ENCODE data around the gene PRICKLE1.
A peak's percentile ranks its signal among the peaks of the same experiment; 100 is the strongest.

PRICKLE1 gene

DNA sequence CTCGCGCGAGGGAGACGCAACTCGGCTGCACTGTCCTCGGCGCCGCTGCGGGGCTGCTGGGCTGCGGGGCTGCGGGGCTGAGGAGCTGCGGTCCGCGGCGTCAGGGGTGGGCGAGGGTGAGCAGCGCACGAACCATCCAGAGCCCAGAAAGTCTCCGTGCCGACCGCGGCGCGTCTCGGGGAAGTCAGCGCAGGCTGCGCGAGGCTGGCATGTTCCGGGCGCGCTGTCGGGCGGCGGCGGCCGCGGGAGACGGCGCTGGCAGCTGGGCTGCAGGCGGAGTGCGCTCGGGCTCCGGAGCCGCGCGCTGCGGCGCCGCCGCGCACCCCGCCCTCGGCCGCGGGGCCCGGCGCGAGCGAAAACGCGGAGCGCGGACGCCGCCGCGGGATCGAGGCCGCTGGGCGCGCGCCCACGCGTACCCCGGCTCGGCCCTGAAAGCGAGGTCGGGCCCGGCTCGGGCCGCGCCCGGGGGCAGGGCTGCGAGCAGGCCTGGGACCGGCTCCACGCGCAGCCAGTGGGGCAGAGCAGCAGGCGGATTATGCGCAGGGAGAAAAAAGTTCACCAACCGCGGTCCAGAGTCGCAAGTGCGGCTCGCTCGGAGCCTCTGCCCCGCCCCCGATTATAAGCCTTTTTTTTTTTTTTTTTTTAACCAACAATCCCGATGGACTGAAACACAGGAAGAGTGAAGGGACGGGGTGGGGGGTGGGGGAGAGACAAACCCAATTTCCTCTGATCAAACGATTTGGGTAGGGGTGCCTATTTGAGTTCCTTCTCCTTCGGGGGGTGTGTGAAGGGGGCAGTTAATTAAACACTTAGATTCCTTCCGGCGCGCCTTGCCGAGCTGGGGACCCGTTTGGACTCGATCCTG, at the start of gene PRICKLE1:
TSS of gene PRICKLE1 (minus strand) at position 282 of the 865 bp plus-strand sequence. CDS start 117,230 bp downstream, outside the sequence.
- peak; percentile 31 for DNase-seq
- in situ Hi-C loops (cut with MboI; ENCODE audit: low pct_unique_long_range_greater_than_20kb, low sequenced_read_pairs) = no loop called here

DNA sequence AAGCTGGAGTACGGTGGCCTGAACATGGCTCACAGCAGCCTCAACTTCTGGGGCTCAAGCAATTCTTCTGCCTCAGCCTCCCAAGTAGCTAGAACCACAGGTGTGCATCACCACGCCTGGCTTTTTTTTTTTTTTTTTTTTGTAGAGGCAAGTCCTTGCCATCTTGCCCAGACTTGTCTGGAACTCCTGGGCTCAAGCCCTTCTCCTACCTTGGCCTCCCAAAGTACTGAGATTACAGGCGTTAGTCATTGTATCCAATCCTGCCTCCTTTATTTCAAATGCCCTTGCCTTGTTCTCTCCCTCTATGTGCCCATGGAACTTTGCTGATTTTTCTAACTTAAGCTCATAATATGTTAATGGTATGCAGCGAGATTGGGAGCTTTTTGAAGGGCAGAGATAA, 49.2 kb upstream of the PRICKLE1 start:
- in situ Hi-C loops (cut with MboI; ENCODE audit: low pct_unique_long_range_greater_than_20kb, low sequenced_read_pairs) = no loop called here
- no peak for DNase-seq

DNA sequence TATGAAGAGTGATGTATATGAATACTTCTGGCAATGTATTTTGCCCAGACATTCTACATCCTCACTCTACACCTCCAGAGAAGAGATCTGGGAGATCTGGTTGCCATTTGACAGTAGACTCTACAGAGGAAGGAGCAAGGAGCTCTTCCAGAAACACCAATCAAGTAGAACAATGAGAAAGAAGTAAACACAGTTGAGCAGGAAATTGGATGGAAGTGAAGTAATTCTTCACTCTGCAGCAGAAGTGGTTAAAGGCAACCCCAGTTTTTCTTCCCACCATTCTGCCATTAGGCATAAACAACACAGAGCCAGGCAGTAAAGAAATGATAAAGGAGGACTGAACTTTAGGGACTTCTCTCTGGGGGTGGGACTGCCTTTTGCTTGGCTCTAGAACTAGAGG, 48.5 kb upstream of the PRICKLE1 start:
- no peak for DNase-seq
- in situ Hi-C loops (cut with MboI; ENCODE audit: low pct_unique_long_range_greater_than_20kb, low sequenced_read_pairs) = no loop called here

GRCh38 chr12:42636993-42637392, 47.4 kb upstream of the PRICKLE1 start:
- in situ Hi-C loops (cut with MboI; ENCODE audit: low pct_unique_long_range_greater_than_20kb, low sequenced_read_pairs) = no loop called here
- no peak for DNase-seq

DNA sequence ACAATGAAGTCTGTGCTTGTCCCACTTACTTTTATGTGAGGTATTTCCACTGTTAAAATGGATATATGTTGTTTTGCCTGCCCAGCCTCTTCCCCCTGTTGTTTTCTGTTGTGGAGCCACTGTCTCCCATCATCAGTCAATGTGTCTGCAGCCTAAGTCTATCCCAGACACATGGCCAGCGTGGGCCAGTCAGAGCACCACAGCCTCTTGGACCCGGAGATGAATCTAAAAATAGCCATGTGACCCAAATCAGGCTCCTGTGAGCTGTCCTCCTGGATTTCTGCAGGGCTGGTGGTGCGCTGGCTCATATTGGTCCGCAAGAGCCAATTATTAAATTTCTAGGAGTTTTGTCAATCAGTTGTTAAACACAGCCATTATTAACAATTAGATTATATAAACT, 44.0 kb upstream of the PRICKLE1 start:
- no peak for DNase-seq
- in situ Hi-C loops (cut with MboI; ENCODE audit: low pct_unique_long_range_greater_than_20kb, low sequenced_read_pairs) = no loop called here

- no peak for DNase-seq
- in situ Hi-C loops (cut with MboI; ENCODE audit: low pct_unique_long_range_greater_than_20kb, low sequenced_read_pairs) = no loop called here
These were observed 42.0 kb upstream of the PRICKLE1 start for GRCh38 chr12:42631513-42631912.

- in situ Hi-C loops (cut with MboI; ENCODE audit: low pct_unique_long_range_greater_than_20kb, low sequenced_read_pairs) = no loop called here
- no peak for DNase-seq
These were observed 40.8 kb upstream of the PRICKLE1 start for GRCh38 chr12:42630314-42630713.

DNA sequence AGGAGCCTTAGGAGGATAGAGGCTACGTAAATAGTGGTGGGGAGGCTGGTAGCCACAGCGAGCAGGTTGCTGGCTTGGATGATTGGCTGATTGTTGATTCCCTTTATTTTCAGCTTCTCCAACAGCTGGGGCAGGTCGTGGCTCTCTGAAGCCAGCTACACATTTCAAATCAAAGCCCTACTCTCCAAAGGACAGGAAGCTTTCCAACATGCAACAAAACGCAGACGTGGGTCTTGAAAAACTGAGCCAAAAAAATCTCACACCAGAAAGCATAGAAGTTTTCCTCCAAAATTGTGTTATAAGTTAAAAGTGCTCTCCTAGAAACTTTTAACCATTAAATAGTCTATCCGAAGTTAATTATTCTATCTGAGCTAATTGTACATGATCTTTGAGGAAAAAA, 37.6 kb upstream of the PRICKLE1 start:
- in situ Hi-C loops (cut with MboI; ENCODE audit: low pct_unique_long_range_greater_than_20kb, low sequenced_read_pairs) = no loop called here
- no peak for DNase-seq

GRCh38 chr12:42625611-42626010, 36.1 kb upstream of the PRICKLE1 start:
- DNase-seq = no peak
- in situ Hi-C loops (cut with MboI; ENCODE audit: low pct_unique_long_range_greater_than_20kb, low sequenced_read_pairs) = no loop called here

DNA sequence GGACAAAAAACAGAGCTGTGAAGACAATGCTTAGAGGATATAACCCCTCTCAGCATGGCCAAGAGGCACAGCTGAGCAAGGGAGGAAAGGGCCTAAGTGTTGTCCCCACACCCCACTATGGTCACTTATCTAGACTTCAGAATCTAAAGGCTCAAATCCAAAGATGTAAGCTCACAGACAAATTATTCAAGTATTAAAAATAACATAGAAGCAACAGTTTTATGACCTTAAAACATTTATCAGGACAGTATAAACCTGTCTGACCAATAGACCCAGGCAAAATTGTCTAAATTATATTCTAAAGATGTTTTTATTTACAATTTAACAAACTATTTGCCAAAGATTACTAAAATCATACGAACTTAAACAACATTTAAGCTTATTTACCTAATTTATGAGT, 28.1 kb upstream of the PRICKLE1 start:
- in situ Hi-C loops (cut with MboI; ENCODE audit: low pct_unique_long_range_greater_than_20kb, low sequenced_read_pairs) = no loop called here
- DNase-seq = no peak

DNA sequence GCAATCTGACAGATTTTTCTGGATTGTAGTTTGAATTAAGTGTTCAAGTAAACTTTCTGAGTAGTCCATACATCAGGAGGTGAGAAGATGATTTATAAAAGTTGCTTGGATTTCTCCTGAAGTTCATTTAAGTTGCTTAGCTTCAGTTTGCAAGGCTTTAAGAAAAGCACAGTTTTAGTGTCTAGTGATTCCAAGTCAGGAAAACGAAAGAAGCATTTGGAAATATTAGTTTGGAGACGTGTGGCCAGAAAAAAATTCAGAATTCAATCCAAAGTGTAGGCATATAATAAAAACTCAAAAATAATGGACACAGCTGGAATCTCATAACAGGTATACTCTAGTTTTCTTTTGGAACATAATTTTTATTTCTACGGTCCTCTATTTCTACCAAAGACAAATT, 25.5 kb upstream of the PRICKLE1 start:
- in situ Hi-C loops (cut with MboI; ENCODE audit: low pct_unique_long_range_greater_than_20kb, low sequenced_read_pairs) = no loop called here
- DNase-seq = no peak

- DNase-seq = no peak
- in situ Hi-C loops (cut with MboI; ENCODE audit: low pct_unique_long_range_greater_than_20kb, low sequenced_read_pairs) = no loop called here
These were observed 22.7 kb upstream of the PRICKLE1 start for GRCh38 chr12:42612231-42612613.

DNA sequence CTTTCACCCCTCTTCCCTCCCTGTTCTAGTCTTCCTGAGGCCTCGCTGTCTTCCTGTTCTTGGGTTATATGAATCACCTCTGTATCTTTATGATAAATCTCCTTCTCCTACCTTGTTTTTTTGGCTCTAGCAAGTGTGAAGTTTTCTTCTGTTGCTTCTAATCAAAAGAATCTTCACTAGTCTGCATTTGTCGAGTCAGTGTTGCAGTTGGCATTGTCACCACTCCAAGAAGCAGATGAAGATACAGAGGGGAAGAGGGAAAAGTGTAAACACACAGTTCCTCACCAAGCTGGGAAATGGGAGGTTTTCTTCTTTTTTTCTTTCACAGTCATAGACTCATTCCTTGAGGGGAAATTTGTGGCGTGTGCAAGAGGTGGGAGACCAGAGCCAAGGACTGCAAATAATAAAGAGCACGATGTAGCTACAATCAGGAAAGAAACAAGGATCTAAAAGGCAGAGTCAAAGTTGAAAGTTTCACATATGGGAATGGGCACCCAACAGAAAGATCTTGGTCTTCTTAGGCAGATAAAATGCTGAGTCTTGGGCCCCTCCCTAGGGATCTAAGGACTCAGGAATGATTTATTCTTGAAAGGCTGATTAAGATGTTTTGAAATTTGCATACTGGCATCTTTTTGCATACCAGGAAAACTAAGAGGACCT, 22.2 kb upstream of the PRICKLE1 start:
- in situ Hi-C loops (cut with MboI; ENCODE audit: low pct_unique_long_range_greater_than_20kb, low sequenced_read_pairs) = no loop called here
- DNase-seq = no peak

- in situ Hi-C loops (cut with MboI; ENCODE audit: low pct_unique_long_range_greater_than_20kb, low sequenced_read_pairs) = no loop called here
- no peak for DNase-seq
These were observed 20.1 kb upstream of the PRICKLE1 start for GRCh38 chr12:42609605-42610004.

DNA sequence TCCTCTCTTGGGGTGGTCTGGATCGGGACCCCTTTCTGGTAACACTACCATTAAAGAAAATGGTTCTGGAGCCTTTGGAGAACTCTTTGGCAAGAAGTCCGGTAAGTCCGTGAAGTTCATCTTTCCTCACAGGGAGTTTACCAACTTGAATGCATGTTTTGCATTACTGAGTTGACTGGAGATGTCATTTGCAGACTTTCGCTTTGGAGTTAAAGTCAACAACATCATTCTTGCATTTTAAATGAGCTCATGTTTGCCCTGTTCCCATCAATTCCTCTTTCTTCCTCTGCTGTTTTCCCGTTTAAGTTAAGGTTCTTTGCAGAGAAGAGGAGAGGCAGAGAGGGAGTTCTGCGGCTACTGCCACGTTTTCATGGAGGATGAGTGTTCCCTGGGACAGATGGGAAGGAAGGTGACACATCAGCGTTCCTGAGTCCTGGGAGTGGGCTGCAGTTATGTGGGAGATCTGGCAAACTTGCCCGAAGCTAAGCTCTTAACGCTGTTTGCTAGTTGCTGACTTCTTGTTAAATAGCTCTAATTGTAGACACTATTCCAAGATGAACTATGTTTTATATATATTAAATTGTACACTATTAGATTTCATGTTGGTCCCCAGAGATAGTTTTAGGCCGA, 18.8 kb upstream of the PRICKLE1 start:
- in situ Hi-C loops (cut with MboI; ENCODE audit: low pct_unique_long_range_greater_than_20kb, low sequenced_read_pairs) = no loop called here
- no peak for DNase-seq

DNA sequence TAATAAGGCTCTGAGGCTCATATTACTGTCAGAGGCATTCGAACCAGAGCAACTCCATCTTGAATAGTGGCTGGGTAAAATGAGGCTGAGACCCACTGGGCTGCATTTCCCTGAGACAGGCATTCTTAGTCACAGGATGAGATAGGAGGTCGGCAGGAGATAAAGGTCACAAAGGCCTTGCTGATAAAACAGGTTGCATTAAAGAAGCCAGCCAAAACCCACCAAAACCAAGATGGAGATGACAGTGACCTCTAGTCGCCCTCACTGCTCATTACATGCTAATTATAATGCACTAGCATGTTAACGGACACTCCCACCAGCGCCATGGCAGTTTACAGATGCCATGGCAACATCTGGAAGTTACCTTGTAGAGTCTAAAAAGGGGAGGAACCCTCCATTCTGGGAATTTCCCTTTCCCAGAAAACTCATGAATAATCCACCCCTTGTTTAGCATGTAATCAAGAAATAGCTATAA, 18.1 kb upstream of the PRICKLE1 start:
- in situ Hi-C loops (cut with MboI; ENCODE audit: low pct_unique_long_range_greater_than_20kb, low sequenced_read_pairs) = no loop called here

DNA sequence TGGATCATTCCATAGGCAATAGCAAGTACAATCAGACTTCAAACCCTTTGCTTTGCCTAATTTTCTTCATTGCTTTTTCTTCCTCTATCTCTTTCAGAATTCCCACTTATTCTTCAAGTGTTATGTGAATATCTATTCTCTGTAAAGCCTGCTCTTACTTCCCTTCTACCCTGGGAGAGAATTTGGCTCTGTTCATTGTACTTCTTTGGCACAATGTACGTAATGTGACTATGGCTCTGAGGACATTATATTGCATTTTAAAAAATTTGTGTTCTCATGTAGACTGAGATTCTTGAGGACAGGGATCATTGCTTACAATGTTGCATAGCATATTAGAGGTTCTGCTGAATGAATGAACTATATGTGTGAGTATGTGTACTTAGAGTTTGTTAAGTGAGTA, 16.9 kb upstream of the PRICKLE1 start:
- in situ Hi-C loops (cut with MboI; ENCODE audit: low pct_unique_long_range_greater_than_20kb, low sequenced_read_pairs) = no loop called here
- DNase-seq = no peak

More for the DNA sequence above, 18.1 kb upstream of the PRICKLE1 start:
- no peak for DNase-seq

DNA sequence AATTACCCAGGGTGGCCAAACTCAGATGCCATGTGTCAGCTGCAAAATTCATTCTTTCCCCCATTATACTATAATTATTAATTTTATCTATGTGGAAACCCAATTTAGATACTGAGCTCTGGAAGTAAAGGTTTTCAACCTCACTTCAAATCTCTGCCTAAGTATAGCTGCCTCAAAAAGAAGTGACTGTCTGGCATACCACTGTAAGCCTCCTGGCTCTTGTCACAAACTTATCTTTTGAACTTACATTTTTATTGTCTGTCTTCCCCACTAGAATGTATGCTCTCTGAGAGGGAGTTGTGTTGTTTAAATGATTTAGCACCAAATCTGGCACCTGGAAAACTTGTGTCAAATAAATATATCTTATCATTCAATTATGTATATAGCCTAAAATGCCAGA, 16.1 kb upstream of the PRICKLE1 start:
- no peak for DNase-seq
- in situ Hi-C loops (cut with MboI; ENCODE audit: low pct_unique_long_range_greater_than_20kb, low sequenced_read_pairs) = no loop called here

GRCh38 chr12:42603246-42603990, 13.9 kb upstream of the PRICKLE1 start:
- in situ Hi-C loops (cut with MboI; ENCODE audit: low pct_unique_long_range_greater_than_20kb, low sequenced_read_pairs) = no loop called here
- DNase-seq = no peak
